Colonic mucosa (tissue), 4 donors: Measurements from ENCODE around the gene C8G. TPM values are rescaled to one million over a fixed set of nuclear protein-coding genes. Genes with fewer than 3 reads are reported as not detected.

Experiments used
- DNase-seq: peaks from one replicate; pipeline ENCODE4 v3.0.0-alpha.2; 2020
- H3K27ac ChIP-seq: fragments of 200-600 bp; one replicate; pipeline ENCODE4 v1.8.0; 2021
- H3K27me3 ChIP-seq: fragments of 200-600 bp; one replicate; pipeline ENCODE4 v1.8.0; 2021
- H3K36me3 ChIP-seq: fragments of 200-600 bp; one replicate; pipeline ENCODE4 v1.8.0; 2021
- H3K4me1 ChIP-seq: fragments of 200-600 bp; one replicate; pipeline ENCODE4 v1.8.0; 2021; ENCODE audit warnings: mild to moderate bottlenecking
- H3K4me3 ChIP-seq: fragments of 200-600 bp; one replicate; pipeline ENCODE4 v1.8.0; 2021
- H3K9ac ChIP-seq, 2 donors: one replicate each; pipeline ENCODE4 v1.7.0; 2013; ENCODE audit warnings: control low read depth in 2 of 2, low read depth in 2 of 2, low read length in 2 of 2
- H3K9me3 ChIP-seq: fragments of 200-600 bp; one replicate; pipeline ENCODE4 v1.8.0; 2021
- CTCF ChIP-seq: fragments of 200-600 bp; IDR thresholded peaks from one replicate; pipeline ENCODE4 v1.8.0; 2022; ENCODE audit warnings: antibody characterized with exemption, mild to moderate bottlenecking
- intact Hi-C: fragments of 100-400 bp; cut with DNase I; formaldehyde crosslinking; loops from one replicate; pipeline ENCODE4 v1.14.1; 2022
- total RNA-seq, 2 donors: library from RNA; stranded (reverse); fragmentation: NEBNext Ultra II Directional in 1 of 2; extraction: Animal tissue kit (Norgen Biotek cat#: 25700) in 1 of 2; gene quantifications; one replicate each; pipeline ENCODE4 v1.2.1, GENCODE V29; 2021
- donor health status: healthy.
- donor health status: DM: no; HTN: no; CAD: no.
- donor health status: DM: no; HTN: no; CAD: no.

C8G gene
- total RNA-seq, 2 donors from 2014 or later, result 5.3 to 11.9 TPM

- Histone ChIP-seq H3K27ac (no peak overlapping the region), H3K27me3 (peaks cover 25% of the 10 kb centered on the region), H3K4me3 (no peak overlapping the region), H3K9me3 (no peaks in the 10 kb centered on the region), H3K36me3 (no peaks in the 10 kb centered on the region), H3K9ac (no peak overlapping the region), H3K4me1 (no peaks in the 10 kb centered on the region)
- intact Hi-C loops, result no loop called here
- DNase-seq, result no peak
- no peak for TF ChIP-seq CTCF
These were observed 40.1 kb downstream of the C8G start for GRCh38 chr9:136985027-136985602.

- Histone ChIP-seq H3K9me3 (no peaks in the 10 kb centered on the region), H3K36me3 (no peaks in the 10 kb centered on the region), H3K9ac (no peak overlapping the region), H3K27ac (no peak overlapping the region), H3K4me3 (no peak overlapping the region), H3K4me1 (no peaks in the 10 kb centered on the region), H3K27me3 (peaks cover 25% of the 10 kb centered on the region)
- no peak for DNase-seq
- intact Hi-C loops, result no loop called here
- no peak for TF ChIP-seq CTCF
These were observed 40.8 kb downstream of the C8G start for GRCh38 chr9:136985853-136986252.

GRCh38 chr9:136988872-136989271, 43.8 kb downstream of the C8G start:
- no peak overlapping the region for H3K9ac ChIP-seq
- H3K4me3 ChIP-seq, result no peak overlapping the region
- DNase-seq, result no peak
- peaks cover 4% of the 10 kb centered on the region for H3K4me1 ChIP-seq
- H3K27me3 ChIP-seq, result peaks cover 23% of the 10 kb centered on the region
- no peak overlapping the region for H3K27ac ChIP-seq
- H3K9me3 ChIP-seq, result no peaks in the 10 kb centered on the region
- intact Hi-C loops, result no loop called here
- no peak for TF ChIP-seq CTCF
- H3K36me3 ChIP-seq, result no peaks in the 10 kb centered on the region

- Histone ChIP-seq H3K9me3 (no peaks in the 10 kb centered on the region), H3K4me3 (no peak overlapping the region), H3K27ac (no peak overlapping the region)
These were observed 45.3 kb downstream of the C8G start for GRCh38 chr9:136990242-136990911.

More at GRCh38 chr9:136990242-136990911, 45.3 kb downstream of the C8G start:
- Histone ChIP-seq H3K4me1 (peaks cover 4% of the 10 kb centered on the region), H3K27me3 (peaks cover 10% of the 10 kb centered on the region), H3K36me3 (no peaks in the 10 kb centered on the region), H3K9ac (no peak overlapping the region)
- TF ChIP-seq CTCF, result no peak
- DNase-seq, result no peak
- intact Hi-C loops, result no loop called here
